Fibroblast of lung (primary cell): ENCODE results near the gene NDUFAF8. TPM values are rescaled to one million over a fixed set of nuclear protein-coding genes. Genes with fewer than 3 reads are reported as not detected.

Source experiments
- DNase-seq, 2 donors: peaks; one replicate each; pipeline versions ENCODE4 v3.0.0 to v3.0.0-alpha.2; 2010; ENCODE audit warnings: low read depth in 2 of 2
- H2AFZ ChIP-seq: 2 replicates; pipeline ENCODE4 v1.5.1; 2012; ENCODE audit warnings: low read length, control low read depth, inconsistent platforms
- H3K27ac ChIP-seq: 2 replicates; pipeline ENCODE4 v1.5.1; 2011; ENCODE audit warnings: low read length, control low read depth; ENCODE audit not compliant: insufficient read depth
- H3K27me3 ChIP-seq: 2 replicates; pipeline ENCODE4 v1.5.1; 2011; ENCODE audit warnings: mild to moderate bottlenecking, low read length; ENCODE audit not compliant: control insufficient read depth, insufficient read depth
- H3K36me3 ChIP-seq: 2 replicates; pipeline ENCODE4 v1.5.1; 2011; ENCODE audit warnings: low read length; ENCODE audit not compliant: control insufficient read depth, insufficient read depth
- H3K4me1 ChIP-seq: 2 replicates; pipeline ENCODE4 v1.5.1; 2011; ENCODE audit warnings: low read length; ENCODE audit not compliant: control insufficient read depth, insufficient read depth; ENCODE audit errors: extremely low read depth
- H3K4me2 ChIP-seq: 2 replicates; pipeline ENCODE4 v1.5.1; 2011; ENCODE audit warnings: low read length, control low read depth; ENCODE audit not compliant: insufficient read depth; ENCODE audit errors: extremely low read depth
- H3K4me3 ChIP-seq, 4 experiments: fragments of 200-600 bp in 1 of 4; sonication (generic) in 1 of 4; replicated peaks in 1 of 4; 2 replicates each; pipeline ENCODE4 v1.5.1; 2011 to 2016; ENCODE audit warnings: low read length in 4 of 4, low read depth in 3 of 4, mild to moderate bottlenecking in 3 of 4, control low read depth in 2 of 4, inconsistent platforms in 1 of 4, mixed read lengths in 1 of 4; ENCODE audit not compliant: insufficient read depth in 1 of 4; ENCODE audit errors: control extremely low read depth in 1 of 4
- H3K79me2 ChIP-seq: 2 replicates; pipeline ENCODE4 v1.5.1; 2012; ENCODE audit warnings: mild to moderate bottlenecking, low read length, inconsistent platforms; ENCODE audit not compliant: control insufficient read depth, insufficient read depth
- H3K9ac ChIP-seq: 2 replicates; pipeline ENCODE4 v1.5.1; 2011; ENCODE audit warnings: mild to moderate bottlenecking, low read length, control low read depth; ENCODE audit not compliant: insufficient read depth
- H3K9me3 ChIP-seq: 2 replicates; pipeline ENCODE4 v1.5.1; 2012; ENCODE audit warnings: low read depth, low read length; ENCODE audit not compliant: control insufficient read depth, insufficient read depth
- H4K20me1 ChIP-seq: 2 replicates; pipeline ENCODE4 v1.5.1; 2011; ENCODE audit warnings: low read length; ENCODE audit not compliant: control insufficient read depth, insufficient read depth; ENCODE audit errors: extremely low read depth
- CTCF ChIP-seq, 2 donors: IDR thresholded peaks in 1 of 2; conservative IDR thresholded peaks in 1 of 2; 1 replicate in 1 of 2; 2 replicates in 1 of 2; pipeline ENCODE4 v1.5.1; 2011 to 2012; ENCODE audit warnings: low read length in 2 of 2, control low read depth in 1 of 2, inconsistent platforms in 1 of 2, low read depth in 1 of 2, mild to moderate bottlenecking in 1 of 2
- EZH2 ChIP-seq: IDR thresholded peaks from 2 replicates; pipeline ENCODE4 v1.5.1; 2012; ENCODE audit warnings: low read length, control low read depth, mild to moderate bottlenecking; ENCODE audit errors: missing control alignments
- polyA plus RNA-seq, 2 donors: library from polyadenylated mRNA; depleted of rRNA in 1 of 2; stranded (reverse) in 1 of 2; unstranded in 1 of 2; fragments of >200 nt; gene quantifications; 2 replicates each; pipeline ENCODE4 v1.2.1, GENCODE V29; 2011 to 2012; ENCODE audit warnings: missing spikeins in 1 of 2
- total RNA-seq: library from RNA; depleted of rRNA; stranded (reverse); fragments of >200 nt; gene quantifications from 2 replicates; pipeline ENCODE4 v1.2.1, GENCODE V29; 2014

The NDUFAF8 gene
- total and polyA plus RNA-seq, 2 donors (not counting 1 experiment from before 2014, with no cell fraction given) = 41.9 to 102 TPM

GRCh38 chr17:81198826-81199481 lies 40.2 kb upstream of the NDUFAF8 start:
- DNase-seq = no peak
- H3K27me3 ChIP-seq = no peaks in the 10 kb centered on the region
- H4K20me1 ChIP-seq = no peaks in the 10 kb centered on the region

GRCh38 chr17:81199482-81199830 lies 39.7 kb upstream of the NDUFAF8 start:
- Histone ChIP-seq H3K9ac (no peak overlapping the region), H3K79me2 (no peaks in the 10 kb centered on the region), H3K36me3 (peaks cover under 1% of the 10 kb centered on the region), H4K20me1 (no peaks in the 10 kb centered on the region), H3K27me3 (no peaks in the 10 kb centered on the region), H3K27ac (no peak overlapping the region), H3K9me3 (no peaks in the 10 kb centered on the region), H2AFZ (no peak overlapping the region), H3K4me1 (no peaks in the 10 kb centered on the region), H3K4me3 (no peak overlapping the region), H3K4me2 (no peak overlapping the region)
- no peak for TF ChIP-seq EZH2
- no peak for TF ChIP-seq CTCF (conservative IDR thresholded peaks at IDR 0.05 in 1 of 2, IDR thresholded peaks at IDR 0.05 in 1 of 2; ENCODE audit: low read depth in 1 of 2, low read length in 2 of 2)
- no peak for DNase-seq

More at GRCh38 chr17:81198826-81199481, 40.2 kb upstream of the NDUFAF8 start:
- no peaks in the 10 kb centered on the region for H3K79me2 ChIP-seq
- H3K9me3 ChIP-seq = no peaks in the 10 kb centered on the region
- no peaks in the 10 kb centered on the region for H3K4me1 ChIP-seq
- no peak overlapping the region for H3K27ac ChIP-seq
- H3K4me2 ChIP-seq = no peak overlapping the region
- H3K4me3 ChIP-seq = no peak overlapping the region
- H3K9ac ChIP-seq = no peak overlapping the region
- no peaks in the 10 kb centered on the region for H3K36me3 ChIP-seq
- no peak for TF ChIP-seq CTCF (conservative IDR thresholded peaks at IDR 0.05 in 1 of 2, IDR thresholded peaks at IDR 0.05 in 1 of 2; ENCODE audit: low read depth in 1 of 2, low read length in 2 of 2)
- TF ChIP-seq EZH2 = no peak
- H2AFZ ChIP-seq = no peak overlapping the region

- H2AFZ ChIP-seq = no peak overlapping the region
- no peak overlapping the region for H3K4me3 ChIP-seq
- TF ChIP-seq CTCF (conservative IDR thresholded peaks at IDR 0.05 in 1 of 2, IDR thresholded peaks at IDR 0.05 in 1 of 2; ENCODE audit: low read depth in 1 of 2, low read length in 2 of 2) (no peak), EZH2 (no peak)
- H4K20me1 ChIP-seq = no peaks in the 10 kb centered on the region
- H3K9ac ChIP-seq = no peak overlapping the region
- H3K36me3 ChIP-seq = peaks cover 3% of the 10 kb centered on the region
- H3K9me3 ChIP-seq = no peaks in the 10 kb centered on the region
- no peak for DNase-seq
- H3K4me2 ChIP-seq = no peak overlapping the region
- no peaks in the 10 kb centered on the region for H3K27me3 ChIP-seq
- H3K27ac ChIP-seq = no peak overlapping the region
- no peaks in the 10 kb centered on the region for H3K4me1 ChIP-seq
- no peaks in the 10 kb centered on the region for H3K79me2 ChIP-seq
Observed at GRCh38 chr17:81200201-81200600, 38.9 kb upstream of the NDUFAF8 start.
